BLaER1 treated with 17β-estradiol and CSF1 and Interleukin-3, amounts not matched to agents 10 nM and 100 nM (cell line): ENCODE data around the gene PDIA6.

Source experiments
- H3K27ac ChIP-seq, 11 experiments: shearing (Covaris generic); formaldehyde crosslinking; 2 replicates each; pipeline ENCODE4 v1.8.1; 2022
- H3K27me3 ChIP-seq, 11 experiments: shearing (Covaris generic); formaldehyde crosslinking; 2 replicates each; pipeline ENCODE4 v1.8.1; 2022
- H3K36me3 ChIP-seq, 11 experiments: shearing (Covaris generic); formaldehyde crosslinking; 2 replicates each; pipeline ENCODE4 v1.8.1; 2022
- H3K4me1 ChIP-seq, 10 experiments: shearing (Covaris generic); formaldehyde crosslinking; 2 replicates each; pipeline ENCODE4 v1.8.1; 2022
- H3K4me2 ChIP-seq, 11 experiments: shearing (Covaris generic); formaldehyde crosslinking; 2 replicates each; pipeline ENCODE4 v1.8.1; 2022
- H3K4me3 ChIP-seq, 10 experiments: shearing (Covaris generic); formaldehyde crosslinking; 2 replicates each; pipeline ENCODE4 v1.8.1; 2022
- H3K9ac ChIP-seq, 11 experiments: shearing (Covaris generic); formaldehyde crosslinking; 2 replicates each; pipeline ENCODE4 v1.8.1; 2022
- H3K9me3 ChIP-seq, 11 experiments: shearing (Covaris generic); formaldehyde crosslinking; replicated peaks in 1 of 11; 2 replicates each; pipeline ENCODE4 v1.8.1; 2022
- H4K20me1 ChIP-seq, 11 experiments: shearing (Covaris generic); formaldehyde crosslinking; 2 replicates each; pipeline ENCODE4 v1.8.1; 2022
- Cebpa-rat ChIP-seq, 11 experiments: shearing (Covaris generic); IDR thresholded peaks; 2 replicates each; pipeline ENCODE4 v1.8.1; 2022

Gene PDIA6

GRCh38 chr2:10777842-10778723 is 34.5 kb downstream of the PDIA6 start:
- Histone ChIP-seq H3K9me3 (no peaks in the 10 kb centered on the region), H3K27me3 (no peaks in the 10 kb centered on the region), H3K27ac (peak overlapping the region in 2 of 11 experiments; percentile 3 to 49; a peak in 1 of 22 replicates), H4K20me1 (peaks cover 59 to 96% (median 87%) of the 10 kb centered on the region in 11 experiments; a peak in 21 of 22 replicates), H3K4me2 (peak overlapping the region in 5 of 11 experiments; percentile 18 to 46 (median 33); a peak in 8 of 22 replicates), H3K9ac (peak overlapping the region in 2 of 11 experiments; percentile 23 to 24; a peak in 2 of 22 replicates), H3K4me3 (no peak overlapping the region), H3K36me3 (peaks cover 52 to 71% (median 61%) of the 10 kb centered on the region in 11 experiments), H3K4me1 (peaks cover 0 to 49% (median 44%) of the 10 kb centered on the region in 10 experiments; a peak in 13 of 20 replicates)
- no peak for TF ChIP-seq Cebpa-rat (IDR thresholded peaks at IDR 0.05)

- H3K9me3 ChIP-seq = no peaks in the 10 kb centered on the region
- H3K9ac ChIP-seq = peak overlapping the region in 4 of 11 experiments; percentile 1 to 54 (median 14); a peak in 2 of 22 replicates
- peak overlapping the region in 2 of 11 experiments; percentile 1 to 49; a peak in 1 of 22 replicates for H3K27ac ChIP-seq
- peaks cover 0 to 49% (median 44%) of the 10 kb centered on the region in 10 experiments; a peak in 13 of 20 replicates for H3K4me1 ChIP-seq
- no peak for TF ChIP-seq Cebpa-rat (IDR thresholded peaks at IDR 0.05)
- peaks cover 51 to 92% (median 79%) of the 10 kb centered on the region in 11 experiments; a peak in 21 of 22 replicates for H4K20me1 ChIP-seq
- no peak overlapping the region for H3K4me3 ChIP-seq
- peaks cover 44 to 63% (median 53%) of the 10 kb centered on the region in 11 experiments for H3K36me3 ChIP-seq
- no peaks in the 10 kb centered on the region for H3K27me3 ChIP-seq
- peak overlapping the region in 7 of 11 experiments; percentile 14 to 46 (median 25); a peak in 9 of 22 replicates for H3K4me2 ChIP-seq
These were observed 35.3 kb downstream of the PDIA6 start for GRCh38 chr2:10777111-10777841.

GRCh38 chr2:10776231-10776977 is 36.2 kb downstream of the PDIA6 start:
- peak overlapping the region in 3 of 11 experiments; percentile 1 to 54 (median 2); a peak in 1 of 22 replicates for H3K9ac ChIP-seq
- H3K27me3 ChIP-seq = no peaks in the 10 kb centered on the region
- TF ChIP-seq Cebpa-rat (IDR thresholded peaks at IDR 0.05) = no peak
- H3K4me3 ChIP-seq = no peak overlapping the region
- peak overlapping the region in 7 of 11 experiments; percentile 14 to 46 (median 25); a peak in 8 of 22 replicates for H3K4me2 ChIP-seq
- H4K20me1 ChIP-seq = peaks cover 43 to 84% (median 70%) of the 10 kb centered on the region in 11 experiments; a peak in 21 of 22 replicates
- H3K27ac ChIP-seq = peak overlapping the region in 1 of 11 experiments; percentile 49; a peak in 2 of 22 replicates
- peaks cover 35 to 54% (median 44%) of the 10 kb centered on the region in 11 experiments for H3K36me3 ChIP-seq
- no peaks in the 10 kb centered on the region for H3K9me3 ChIP-seq
- peaks cover 0 to 49% (median 44%) of the 10 kb centered on the region in 10 experiments; a peak in 13 of 20 replicates for H3K4me1 ChIP-seq

- peaks cover 29 to 48% (median 38%) of the 10 kb centered on the region in 11 experiments for H3K36me3 ChIP-seq
- H3K27me3 ChIP-seq = no peaks in the 10 kb centered on the region
- no peak overlapping the region for H3K4me3 ChIP-seq
- H3K4me1 ChIP-seq = peaks cover 0 to 49% (median 44%) of the 10 kb centered on the region in 10 experiments; a peak in 13 of 20 replicates
- peaks cover 37 to 78% (median 64%) of the 10 kb centered on the region in 11 experiments; a peak in 21 of 22 replicates for H4K20me1 ChIP-seq
- no peak overlapping the region for H3K27ac ChIP-seq
- H3K4me2 ChIP-seq = peak overlapping the region in 5 of 11 experiments; percentile 16 to 43 (median 31); a peak in 5 of 22 replicates
- 0 out of 22 replicates have a peak overlapping the region, but pooled peaks of 1 of the 11 experiments have one; percentile 2 for H3K9ac ChIP-seq
- no peak for TF ChIP-seq Cebpa-rat (IDR thresholded peaks at IDR 0.05)
- no peaks in the 10 kb centered on the region for H3K9me3 ChIP-seq
These were observed 36.8 kb downstream of the PDIA6 start for GRCh38 chr2:10775831-10776230.

GRCh38 chr2:10775021-10775780 is 37.4 kb downstream of the PDIA6 start:
- H3K27ac ChIP-seq = peak overlapping the region in 4 of 11 experiments; percentile 1 to 48 (median 18); a peak in 7 of 22 replicates
- peak overlapping the region in 6 of 11 experiments; percentile 16 to 43 (median 28); a peak in 8 of 22 replicates for H3K4me2 ChIP-seq
- peaks cover 31 to 72% (median 58%) of the 10 kb centered on the region in 11 experiments; a peak in 21 of 22 replicates for H4K20me1 ChIP-seq
- H3K4me1 ChIP-seq = peaks cover 0 to 49% (median 44%) of the 10 kb centered on the region in 10 experiments; a peak in 13 of 20 replicates
- H3K9ac ChIP-seq = peak overlapping the region in 2 of 11 experiments; percentile 2 to 41; a peak in 3 of 22 replicates
- H3K27me3 ChIP-seq = no peaks in the 10 kb centered on the region
- peaks cover 23 to 42% (median 32%) of the 10 kb centered on the region in 11 experiments for H3K36me3 ChIP-seq
- TF ChIP-seq Cebpa-rat (IDR thresholded peaks at IDR 0.05) = no peak
- H3K4me3 ChIP-seq = no peak overlapping the region
- no peaks in the 10 kb centered on the region for H3K9me3 ChIP-seq

GRCh38 chr2:10774394-10774793 is 38.2 kb downstream of the PDIA6 start:
- Histone ChIP-seq H3K27ac (peak overlapping the region in 5 of 11 experiments; percentile 1 to 48 (median 8); a peak in 8 of 22 replicates), H3K27me3 (no peaks in the 10 kb centered on the region), H3K9me3 (no peaks in the 10 kb centered on the region), H3K36me3 (peaks cover 15 to 34% (median 24%) of the 10 kb centered on the region in 11 experiments), H3K9ac (peak overlapping the region in 3 of 11 experiments; percentile 0 to 21 (median 9); a peak in 4 of 22 replicates), H3K4me2 (no peak overlapping the region), H3K4me1 (peaks cover 0 to 49% (median 44%) of the 10 kb centered on the region in 10 experiments; a peak in 13 of 20 replicates), H3K4me3 (no peak overlapping the region), H4K20me1 (peaks cover 26 to 64% (median 51%) of the 10 kb centered on the region in 11 experiments; a peak in 21 of 22 replicates)
- TF ChIP-seq Cebpa-rat (IDR thresholded peaks at IDR 0.05) = no peak

- H3K27ac ChIP-seq = peak overlapping the region in 4 of 11 experiments; percentile 1 to 29 (median 6); a peak in 4 of 22 replicates
- H3K4me3 ChIP-seq = no peak overlapping the region
- H3K4me1 ChIP-seq = peaks cover 0 to 48% (median 43%) of the 10 kb centered on the region in 10 experiments; a peak in 13 of 20 replicates
- no peak overlapping the region for H3K9ac ChIP-seq
- H3K36me3 ChIP-seq = peaks cover 12 to 29% (median 21%) of the 10 kb centered on the region in 11 experiments
- no peak overlapping the region for H3K4me2 ChIP-seq
- H3K9me3 ChIP-seq = no peaks in the 10 kb centered on the region
- TF ChIP-seq Cebpa-rat (IDR thresholded peaks at IDR 0.05) = no peak
- H4K20me1 ChIP-seq = peaks cover 25 to 59% (median 47%) of the 10 kb centered on the region in 11 experiments; a peak in 21 of 22 replicates
- H3K27me3 ChIP-seq = no peaks in the 10 kb centered on the region
These were observed 38.7 kb downstream of the PDIA6 start for GRCh38 chr2:10773821-10774341.
